Lung (tissue), 12 donors: Measurements from ENCODE around the gene SLCO2B1. TPM values are rescaled to one million over a fixed set of nuclear protein-coding genes. Genes with fewer than 3 reads are reported as not detected.
A peak's percentile ranks its signal among the peaks of the same experiment; 100 is the strongest.

Source experiments
- ATAC-seq: fragments of 200-7000 bp; cut with Tn5 transposase; one replicate; pipeline ENCODE4 v1.9.1; 2020; ENCODE audit warnings: moderate number of reproducible peaks; ENCODE audit not compliant: insufficient read depth, low FRiP score
- DNase-seq, 3 donors: peaks; one replicate each; pipeline ENCODE4 v3.0.0-alpha.2; 2013 to 2017
- H3K27ac ChIP-seq, 2 donors: one replicate each; pipeline ENCODE4 v1.5.1; 2013; ENCODE audit warnings: mild to moderate bottlenecking in 2 of 2, moderate library complexity in 2 of 2, control low read depth in 1 of 2, inconsistent platforms in 1 of 2, low read depth in 1 of 2, low read length in 1 of 2
- H3K27me3 ChIP-seq, 3 donors: one replicate each; pipeline ENCODE4 v1.5.1; 2013; ENCODE audit warnings: low read length in 2 of 3; ENCODE audit not compliant: control insufficient read depth in 3 of 3, insufficient read depth in 3 of 3
- H3K36me3 ChIP-seq, 4 donors: one replicate each; pipeline ENCODE4 v1.5.1; 2013; ENCODE audit warnings: low read length in 4 of 4, mild to moderate bottlenecking in 1 of 4, moderate library complexity in 1 of 4; ENCODE audit not compliant: control insufficient read depth in 4 of 4, insufficient read depth in 4 of 4
- H3K4me1 ChIP-seq, 5 donors: one replicate each; pipeline ENCODE4 v1.5.1; 2013; ENCODE audit warnings: low read length in 5 of 5, mild to moderate bottlenecking in 2 of 5, moderate library complexity in 1 of 5; ENCODE audit not compliant: control insufficient read depth in 5 of 5, insufficient read depth in 5 of 5
- H3K4me3 ChIP-seq: one replicate; pipeline ENCODE4 v1.5.1; 2013; ENCODE audit warnings: mild to moderate bottlenecking, control low read depth, moderate library complexity
- H3K9ac ChIP-seq, 2 donors: one replicate each; pipeline ENCODE4 v1.5.1; 2013; ENCODE audit warnings: low read length in 2 of 2, control low read depth in 1 of 2; ENCODE audit not compliant: insufficient read depth in 1 of 2
- H3K9me3 ChIP-seq, 4 donors: one replicate each; pipeline ENCODE4 v1.5.1; 2013; ENCODE audit warnings: low read length in 3 of 4, mild to moderate bottlenecking in 1 of 4, moderate library complexity in 1 of 4; ENCODE audit not compliant: control insufficient read depth in 4 of 4, insufficient read depth in 3 of 4
- CTCF ChIP-seq: IDR thresholded peaks from 2 replicates; pipeline ENCODE4 v1.5.1; 2012; ENCODE audit warnings: mild to moderate bottlenecking; ENCODE audit errors: control extremely low read depth, extremely low read depth
- WGBS, 2 donors: extraction: QIAGEN DNeasy Blood & Tissue Kit; methylation state at CpG; one replicate each; pipeline ENCODE4 v1.1.7; 2013; 5-methylcytosine and 5-hydroxymethylcytosine counted together
- polyA plus RNA-seq, 2 donors: library from polyadenylated mRNA; stranded (reverse); fragments of 200-250 nt; gene quantifications; one replicate each; pipeline ENCODE4 v1.2.1, GENCODE V29; 2013
- total RNA-seq, 2 donors: library from RNA; depleted of rRNA in 1 of 2; stranded (reverse); fragments of >200 nt in 1 of 2; gene quantifications; one replicate each; pipeline ENCODE4 v1.2.1, GENCODE V29; 2014 to 2021
- donor health status: control.
- donor health status: control.
- donor health status: Bipolar disorder and iron deficiency.
- donor health status: healthy.
- donor health status: DM: yes; HTN: yes; CAD: no.

SLCO2B1 gene
- total and polyA plus RNA-seq, 4 donors = 22.2 to 244 (median 55.2) TPM

- Histone ChIP-seq H3K27ac (no peak overlapping the region), H3K9ac (no peak overlapping the region), H3K4me1 (peaks cover 0 to 3% (median 0%) of the 10 kb centered on the region in 5 donors), H3K4me3 (no peak overlapping the region), H3K36me3 (peaks cover 0 to 16% (median 0%) of the 10 kb centered on the region in 4 donors), H3K9me3 (no peaks in the 10 kb centered on the region), H3K27me3 (no peaks in the 10 kb centered on the region)
- no peak for DNase-seq
- 92 to 95% methylated on average over 2 of the region's 2 CpGs for WGBS, 2 donors
- no peak for TF ChIP-seq CTCF
- no peak for ATAC-seq
These were observed 52.7 kb downstream of the SLCO2B1 start for GRCh38 chr11:75203641-75204011.

GRCh38 chr11:75204012-75204674, 53.2 kb downstream of the SLCO2B1 start:
- ATAC-seq = no peak
- 80 to 81% methylated on average over 10 of the region's 10 CpGs for WGBS, 2 donors
- TF ChIP-seq CTCF = no peak
- DNase-seq = no peak
- Histone ChIP-seq H3K27ac (no peak overlapping the region), H3K36me3 (peaks cover 0 to 12% (median 0%) of the 10 kb centered on the region in 4 donors), H3K4me1 (peaks cover 0 to 5% (median 0%) of the 10 kb centered on the region in 5 donors), H3K9me3 (no peaks in the 10 kb centered on the region), H3K27me3 (no peaks in the 10 kb centered on the region), H3K4me3 (no peak overlapping the region), H3K9ac (no peak overlapping the region)

- no peak overlapping the region for H3K27ac ChIP-seq
These were observed 54.0 kb downstream of the SLCO2B1 start for GRCh38 chr11:75204685-75205563.

More at GRCh38 chr11:75204685-75205563, 54.0 kb downstream of the SLCO2B1 start:
- TF ChIP-seq CTCF = peak; percentile 75
- Histone ChIP-seq H3K9ac (no peak overlapping the region), H3K9me3 (no peaks in the 10 kb centered on the region), H3K36me3 (peaks cover 0 to 8% (median 0%) of the 10 kb centered on the region in 4 donors), H3K27me3 (no peaks in the 10 kb centered on the region), H3K4me3 (no peak overlapping the region), H3K4me1 (peaks cover 0 to 5% (median 0%) of the 10 kb centered on the region in 5 donors)
- ATAC-seq (peak; percentile 83), DNase-seq (peak; percentile 72 to 76 (median 74))
- WGBS, 2 donors = 30 to 33% methylated on average over 9 of the region's 9 CpGs
